Measurements from ENCODE around the gene DUSP8.

DUSP8 gene

GRCh38 chr11:1532014-1532586 is 40.0 kb downstream of the DUSP8 start:
- ChIA-PET CTCF (interaction anchor here (0.8 to 2.9 kb wide), 7 partner anchors 10 to 328 kb away, joined by 3 to 18 read pairs (median 4); no protein-coding TSS in a partner anchor), POLR2A (interaction anchor here (0.6 to 1.5 kb wide), 2 partner anchors 21 to 41 kb away, joined by 3 read pairs; no protein-coding TSS in a partner anchor)
- H3K4me3 ChIP-seq (ENCODE audit: low read depth, low read length) = no peak overlapping the region
- no peak for TF ChIP-seq CTCF (IDR thresholded peaks at IDR 0.05; ENCODE audit: insufficient read depth, low read length, missing control alignments)
- DNase-seq (ENCODE audit: low read depth, low spot score) = no peak

GRCh38 chr11:1531449-1532013 is 40.5 kb downstream of the DUSP8 start:
- no peak overlapping the region for H3K4me3 ChIP-seq (ENCODE audit: low read depth, low read length)
- no peak for TF ChIP-seq CTCF (IDR thresholded peaks at IDR 0.05; ENCODE audit: insufficient read depth, low read length, missing control alignments)
- ChIA-PET CTCF (interaction anchor here (0.8 to 2.9 kb wide), 8 partner anchors 9 to 327 kb away, joined by 3 to 18 read pairs (median 4); no protein-coding TSS in a partner anchor), POLR2A (interaction anchor here (0.6 to 1.5 kb wide), 2 partner anchors 22 to 149 kb away, joined by 3 to 5 read pairs; no protein-coding TSS in a partner anchor)
- no peak for DNase-seq (ENCODE audit: low read depth, low spot score)

GRCh38 chr11:1530686-1531448 is 41.2 kb downstream of the DUSP8 start:
- no peak overlapping the region for H3K4me3 ChIP-seq (ENCODE audit: low read depth, low read length)
- TF ChIP-seq CTCF (IDR thresholded peaks at IDR 0.05; ENCODE audit: insufficient read depth, low read length, missing control alignments) = no peak
- DNase-seq (ENCODE audit: low read depth, low spot score) = no peak
- ChIA-PET POLR2A (interaction anchor here (0.6 kb wide), 1 partner anchor 148 kb away, joined by 5 read pairs; no protein-coding TSS in a partner anchor), CTCF (interaction anchor here (0.8 to 2.9 kb wide), 6 partner anchors 12 to 122 kb away, joined by 3 to 18 read pairs (median 4); no protein-coding TSS in a partner anchor)

GRCh38 chr11:1529774-1530173 is 42.3 kb downstream of the DUSP8 start:
- TF ChIP-seq CTCF (IDR thresholded peaks at IDR 0.05; ENCODE audit: insufficient read depth, low read length, missing control alignments) = no peak
- no peak overlapping the region for H3K4me3 ChIP-seq (ENCODE audit: low read depth, low read length)
- POLR2A ChIA-PET = no interaction called here
- DNase-seq (ENCODE audit: low read depth, low spot score) = no peak
- CTCF ChIA-PET = interaction anchor here (0.8 kb wide), 1 partner anchor 45 kb away, joined by 3 read pairs; no protein-coding TSS in a partner anchor

GRCh38 chr11:1529286-1529685 is 42.8 kb downstream of the DUSP8 start:
- no peak for DNase-seq (ENCODE audit: low read depth, low spot score)
- H3K4me3 ChIP-seq (ENCODE audit: low read depth, low read length) = no peak overlapping the region
- ChIA-PET POLR2A (no interaction called here), CTCF (interaction anchor here (1.0 kb wide), 1 partner anchor 13 kb away, joined by 6 read pairs; no protein-coding TSS in a partner anchor)
- no peak for TF ChIP-seq CTCF (IDR thresholded peaks at IDR 0.05; ENCODE audit: insufficient read depth, low read length, missing control alignments)

- TF ChIP-seq CTCF (IDR thresholded peaks at IDR 0.05; ENCODE audit: insufficient read depth, low read length, missing control alignments) = no peak
- no peak for DNase-seq (ENCODE audit: low read depth, low spot score)
- CTCF ChIA-PET = interaction anchor here (1.0 kb wide), 1 partner anchor 13 kb away, joined by 6 read pairs; no protein-coding TSS in a partner anchor
- no peak overlapping the region for H3K4me3 ChIP-seq (ENCODE audit: low read depth, low read length)
- POLR2A ChIA-PET = no interaction called here
Observed at GRCh38 chr11:1528710-1529109, 43.4 kb downstream of the DUSP8 start.

All from AG04449 (cell line).